HepG2 (cell line): ENCODE results near the gene CFAP300. TPM values are rescaled to one million over a fixed set of nuclear protein-coding genes. Genes with fewer than 3 reads are reported as not detected.

Experiments
- CBX5 ChIP-seq: sonication (generic); formaldehyde crosslinking; IDR thresholded peaks from 2 replicates; pipeline ENCODE4 v1.4.0; 2020; ENCODE audit warnings: missing genetic modification reagents, borderline replicate concordance
- FOXM1 ChIP-seq: sonication (generic); formaldehyde crosslinking; IDR thresholded peaks from 2 replicates; pipeline ENCODE4 v1.5.0; 2020; ENCODE audit warnings: missing genetic modification reagents
- GFI1 ChIP-seq: sonication (generic); formaldehyde crosslinking; IDR thresholded peaks from 2 replicates; pipeline ENCODE4 v1.5.0; 2020; ENCODE audit warnings: missing genetic modification reagents, mild to moderate bottlenecking, borderline replicate concordance
- HES4 ChIP-seq: sonication (generic); formaldehyde crosslinking; IDR thresholded peaks from 2 replicates; pipeline ENCODE4 v1.9.0; 2021; ENCODE audit warnings: mild to moderate bottlenecking, missing genetic modification reagents, borderline replicate concordance
- HNF1B ChIP-seq: sonication (generic); formaldehyde crosslinking; IDR thresholded peaks from 2 replicates; pipeline ENCODE4 v1.5.1; 2020; ENCODE audit warnings: mild to moderate bottlenecking, moderate library complexity, missing genetic modification reagents
- MIER3 ChIP-seq: IDR thresholded peaks from 2 replicates; pipeline ENCODE4 v1.6.1; 2016; ENCODE audit warnings: missing compliant biosample characterization, borderline replicate concordance
- RFXANK ChIP-seq: IDR thresholded peaks from 2 replicates; pipeline ENCODE4 v1.6.1; 2016
- SP1 ChIP-seq, 2 experiments: fragments of 450-650 bp in 1 of 2; sonication (generic) in 1 of 2; formaldehyde crosslinking in 1 of 2; IDR thresholded peaks; 2 replicates each; pipeline versions ENCODE4 v1.4.0 to v1.6.1; 2016 to 2020; ENCODE audit warnings: missing genetic modification reagents in 1 of 2
- SUZ12 ChIP-seq: fragments of 150-350 bp; IDR thresholded peaks from 2 replicates; pipeline ENCODE4 v1.6.1; 2014; ENCODE audit warnings: low read depth, low read length
- TEAD3 ChIP-seq: optimal IDR thresholded peaks from 2 replicates; pipeline ENCODE3; 2016; ENCODE audit warnings: borderline replicate concordance
- ZBTB34 ChIP-seq: sonication (generic); formaldehyde crosslinking; IDR thresholded peaks from 2 replicates; pipeline ENCODE4 v1.8.0; 2022; ENCODE audit warnings: mild to moderate bottlenecking, missing genetic modification reagents
- ZBTB38 ChIP-seq: sonication (generic); formaldehyde crosslinking; IDR thresholded peaks from 2 replicates; pipeline ENCODE4 v1.5.1; 2020; ENCODE audit warnings: mild to moderate bottlenecking, missing genetic modification reagents
- ZHX2 ChIP-seq, 2 experiments: sonication (generic) in 1 of 2; formaldehyde crosslinking in 1 of 2; IDR thresholded peaks; 2 replicates each; pipeline versions ENCODE4 v1.6.1 to v1.9.0; 2014 to 2022; ENCODE audit warnings: antibody characterized with exemption in 1 of 2, borderline replicate concordance in 1 of 2, inconsistent platforms in 1 of 2, low read depth in 1 of 2, missing genetic modification reagents in 1 of 2
- ZMAT5 ChIP-seq: sonication (generic); formaldehyde crosslinking; IDR thresholded peaks from 2 replicates; pipeline ENCODE4 v1.5.0; 2020; ENCODE audit warnings: mild to moderate bottlenecking, low read depth, missing genetic modification reagents, borderline replicate concordance
- ZNF264 ChIP-seq: sonication (generic); formaldehyde crosslinking; IDR thresholded peaks from 2 replicates; pipeline ENCODE4 v1.4.0; 2020; ENCODE audit warnings: missing genetic modification reagents
- ZNF280B ChIP-seq: sonication (generic); formaldehyde crosslinking; IDR thresholded peaks from 2 replicates; pipeline ENCODE4 v1.5.0; 2020; ENCODE audit warnings: missing genetic modification reagents, mild to moderate bottlenecking, borderline replicate concordance
- ZNF776 ChIP-seq: sonication (generic); formaldehyde crosslinking; IDR thresholded peaks from 2 replicates; pipeline ENCODE4 v1.4.0; 2020; ENCODE audit warnings: mild to moderate bottlenecking, missing genetic modification reagents
- polyA plus RNA-seq, 8 experiments: library from polyadenylated mRNA; depleted of rRNA in 3 of 8; stranded (reverse) in 7 of 8; unstranded in 1 of 8; fragments of >200 nt; fragmentation: Illumina TruSeq in 4 of 8; extraction: Trizol in 4 of 8; gene quantifications; 2 replicates each; pipeline versions ENCODE4 v1.2.1 to v1.2.3, GENCODE V29; 2011 to 2016; ENCODE audit warnings: low read depth in 4 of 8, missing spikeins in 1 of 8, mixed read lengths in 1 of 8; ENCODE audit not compliant: insufficient read depth in 1 of 8
- total RNA-seq, 5 experiments: library from RNA; depleted of rRNA; stranded (reverse); fragments of >200 nt; fragmentation: Illumina TruSeq; extraction: Trizol; gene quantifications; 2 replicates each; pipeline ENCODE4 v1.2.3, GENCODE V29; 2016; ENCODE audit warnings: low read depth in 1 of 5

CFAP300 gene
- total and polyA plus RNA-seq, 2 of the 13 experiments (the other 11 are each of a cell fraction or from before 2014, with no cell fraction given) = not detected

- TF ChIP-seq ZNF264 (CRISPR knock-in tag) = peak; percentile 36; the same call in 1 of the 2 replicates
- no peak for TF ChIP-seq ZHX2 (IDR thresholded peaks at IDR 0.05; ENCODE audit: low read depth)
- peak; percentile 63; the same call in 1 of the 2 replicates for TF ChIP-seq ZHX2 (CRISPR knock-in tag; IDR thresholded peaks at IDR 0.05; ENCODE audit: borderline replicate concordance)
- no peak for TF ChIP-seq ZBTB38 (CRISPR knock-in tag)
- no peak for TF ChIP-seq ZMAT5 (CRISPR knock-in tag)
- TF ChIP-seq SP1 (IDR thresholded peaks at IDR 0.05) = no peak
- TF ChIP-seq SP1 (CRISPR knock-in tag; IDR thresholded peaks at IDR 0.05) = no peak
- TF ChIP-seq ZNF280B = no peak
- TF ChIP-seq ZNF776 = no peak
- TF ChIP-seq ZBTB34 (CRISPR knock-in tag) = peak; percentile 95
- peak; percentile 77; the same call in 1 of the 2 replicates for TF ChIP-seq MIER3 (CRISPR knock-in tag)
- TF ChIP-seq RFXANK (CRISPR knock-in tag) = no peak
- peak; percentile 42; the same call in 1 of the 2 replicates for TF ChIP-seq CBX5 (CRISPR knock-in tag)
- TF ChIP-seq HES4 (CRISPR knock-in tag) = no peak
- TF ChIP-seq TEAD3 = peak; percentile 28
- TF ChIP-seq HNF1B (CRISPR knock-in tag) = no peak
- TF ChIP-seq FOXM1 (CRISPR knock-in tag) = no peak
- no peak for TF ChIP-seq SUZ12
- TF ChIP-seq GFI1 (CRISPR knock-in tag) = peak; percentile 49; the same call in 1 of the 2 replicates
Measured at GRCh38 chr11:102006835-102007566, 40.2 kb upstream of the CFAP300 start (continued).
